VCaP (cell line): ENCODE measurements around the gene MTCL1.

ENCODE experiments used
- H3K27ac ChIP-seq: fragments of 450-650 bp; 2 replicates; pipeline ENCODE4 v1.5.1; 2017
- TF ChIP-seq, protein P1 (sequence below): fragments of 450-650 bp; conservative IDR thresholded peaks from 2 replicates; pipeline ENCODE4 v1.5.1; 2017; ENCODE audit warnings: mild to moderate bottlenecking, moderate library complexity

MTCL1 gene

DNA sequence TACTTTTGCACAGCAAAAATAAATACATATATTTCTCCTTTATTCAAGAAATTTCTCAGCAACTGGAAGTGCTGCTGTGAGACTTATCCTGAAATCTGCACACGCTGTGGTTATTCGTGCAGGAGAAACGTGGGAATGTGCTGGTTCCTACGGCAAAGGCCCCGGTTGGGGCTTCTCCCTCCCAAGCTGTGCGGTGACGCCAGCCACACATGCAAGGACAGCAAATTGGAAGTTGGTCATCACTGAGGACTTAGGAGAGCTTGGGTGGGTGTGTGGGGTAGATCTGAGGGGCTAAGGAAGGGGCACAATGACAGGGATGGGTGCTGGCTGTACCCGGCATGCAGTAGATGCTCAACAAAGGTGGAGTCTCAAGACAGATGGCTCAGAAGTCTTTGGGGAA lies 16.5 kb upstream of the MTCL1 start:
- TF ChIP-seq, protein P1, sequence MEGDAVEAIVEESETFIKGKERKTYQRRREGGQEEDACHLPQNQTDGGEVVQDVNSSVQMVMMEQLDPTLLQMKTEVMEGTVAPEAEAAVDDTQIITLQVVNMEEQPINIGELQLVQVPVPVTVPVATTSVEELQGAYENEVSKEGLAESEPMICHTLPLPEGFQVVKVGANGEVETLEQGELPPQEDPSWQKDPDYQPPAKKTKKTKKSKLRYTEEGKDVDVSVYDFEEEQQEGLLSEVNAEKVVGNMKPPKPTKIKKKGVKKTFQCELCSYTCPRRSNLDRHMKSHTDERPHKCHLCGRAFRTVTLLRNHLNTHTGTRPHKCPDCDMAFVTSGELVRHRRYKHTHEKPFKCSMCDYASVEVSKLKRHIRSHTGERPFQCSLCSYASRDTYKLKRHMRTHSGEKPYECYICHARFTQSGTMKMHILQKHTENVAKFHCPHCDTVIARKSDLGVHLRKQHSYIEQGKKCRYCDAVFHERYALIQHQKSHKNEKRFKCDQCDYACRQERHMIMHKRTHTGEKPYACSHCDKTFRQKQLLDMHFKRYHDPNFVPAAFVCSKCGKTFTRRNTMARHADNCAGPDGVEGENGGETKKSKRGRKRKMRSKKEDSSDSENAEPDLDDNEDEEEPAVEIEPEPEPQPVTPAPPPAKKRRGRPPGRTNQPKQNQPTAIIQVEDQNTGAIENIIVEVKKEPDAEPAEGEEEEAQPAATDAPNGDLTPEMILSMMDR = no peak
- no peak overlapping the region for H3K27ac ChIP-seq

DNA sequence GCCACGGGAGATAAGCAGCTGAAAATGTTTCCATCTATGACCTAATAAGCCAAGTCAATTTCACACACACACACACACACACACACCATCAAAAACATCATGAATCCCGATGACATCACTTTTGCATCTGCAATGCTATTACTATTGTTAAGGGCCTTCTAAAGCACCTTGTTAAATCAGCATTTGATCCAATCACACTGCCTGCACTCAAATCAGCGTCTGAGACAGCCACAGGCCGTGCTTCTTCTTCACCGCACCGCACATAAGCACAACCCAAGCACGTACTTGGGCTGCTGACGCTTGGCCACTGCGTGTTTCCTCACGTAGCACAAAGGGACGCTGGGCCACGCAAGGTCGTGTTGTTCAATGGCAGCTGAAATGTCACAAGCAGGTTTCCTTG lies 15.8 kb upstream of the MTCL1 start:
- TF ChIP-seq, protein P1 = no peak
- H3K27ac ChIP-seq = no peak overlapping the region

DNA sequence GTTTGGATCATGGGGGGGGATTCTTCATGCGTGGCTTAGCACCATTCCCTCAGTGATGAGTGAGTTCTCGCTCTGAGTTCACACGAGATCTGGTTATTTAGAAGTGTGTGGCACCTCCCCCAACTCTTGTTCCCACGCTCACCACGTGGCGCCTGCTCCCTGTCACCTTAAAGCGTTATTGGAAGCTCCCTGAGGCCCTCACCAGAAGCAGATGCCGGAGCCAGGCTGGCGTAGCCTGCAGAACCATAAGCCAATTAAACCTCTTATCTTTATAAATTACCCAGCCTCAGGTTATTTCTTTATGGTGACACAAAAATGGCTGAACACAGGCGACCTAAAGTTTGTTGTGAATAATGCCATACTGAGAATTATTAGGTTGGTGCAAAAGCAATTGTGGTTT lies 10.5 kb upstream of the MTCL1 start:
- TF ChIP-seq, protein P1 = no peak
- H3K27ac ChIP-seq = no peak overlapping the region

DNA sequence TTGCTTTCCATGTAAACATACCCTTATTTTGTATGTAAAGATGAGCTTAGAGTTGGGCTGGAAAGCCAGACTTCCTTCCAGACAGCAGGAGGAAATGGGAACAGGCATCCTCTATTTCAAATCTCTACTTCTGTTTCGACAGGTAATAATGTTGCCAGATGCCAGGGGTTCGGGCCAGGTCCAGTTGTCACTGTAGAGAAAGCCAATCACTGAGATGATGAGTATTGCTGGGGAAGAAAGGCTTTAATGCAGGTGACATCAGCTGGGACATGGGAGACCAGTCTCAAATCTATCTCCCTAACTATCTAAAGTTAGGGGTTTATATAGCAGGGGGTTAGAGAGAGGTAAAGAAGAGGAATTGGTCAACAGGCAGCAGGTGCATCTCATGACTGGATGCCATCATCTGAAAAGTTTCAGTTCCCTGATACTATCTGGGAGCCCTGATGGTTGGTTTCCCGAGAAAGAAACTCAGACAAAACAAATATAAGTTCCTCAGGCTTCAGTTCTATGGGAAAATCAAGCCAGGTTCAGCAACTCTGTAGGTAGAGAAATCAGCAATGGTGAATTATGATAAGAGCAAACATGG lies 9.3 kb upstream of the MTCL1 start:
- H3K27ac ChIP-seq = no peak overlapping the region
- TF ChIP-seq, protein P1 = no peak

DNA sequence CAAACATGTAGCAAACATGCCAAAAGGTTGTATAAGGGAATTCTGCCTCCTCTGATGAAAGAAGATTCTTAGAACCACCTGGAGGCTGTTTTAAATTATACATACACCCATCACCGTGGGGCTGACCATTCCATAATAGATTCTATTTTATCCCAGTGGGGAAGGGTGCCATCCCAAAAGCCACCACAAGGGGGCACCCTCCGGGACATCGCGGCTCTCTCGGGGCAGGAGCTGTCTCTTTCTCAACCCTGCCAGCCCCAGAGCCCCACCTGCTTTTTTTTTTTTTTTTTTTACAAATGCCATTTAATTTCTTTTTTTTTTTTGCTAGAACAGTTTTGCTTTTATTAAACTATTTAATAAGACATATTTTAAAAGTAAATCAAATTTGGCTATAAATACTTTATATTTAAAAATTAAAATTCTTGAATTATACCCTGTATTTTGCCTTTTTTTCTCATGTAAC lies 8.6 kb upstream of the MTCL1 start:
- H3K27ac ChIP-seq = no peak overlapping the region
- TF ChIP-seq, protein P1 = peak; percentile 96

DNA sequence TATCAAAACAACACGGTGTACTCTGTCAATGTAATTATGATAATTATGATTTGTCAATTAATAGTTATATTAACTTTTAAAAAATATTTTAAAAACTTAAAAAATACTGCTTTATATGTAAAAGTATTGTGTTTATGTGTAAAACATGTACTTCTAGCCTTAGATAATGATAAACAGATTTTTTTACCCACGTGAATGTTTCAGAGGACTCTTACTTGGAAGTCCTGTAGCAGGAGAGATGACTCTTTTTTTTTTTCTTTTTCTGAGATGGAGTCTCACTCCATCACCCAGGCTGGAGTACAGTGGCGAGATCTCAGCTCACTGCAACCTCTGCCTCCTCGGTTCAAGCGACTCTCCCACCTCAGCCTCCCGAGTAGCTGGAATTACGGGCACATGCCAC lies 6.2 kb upstream of the MTCL1 start:
- TF ChIP-seq, protein P1 = no peak
- no peak overlapping the region for H3K27ac ChIP-seq

DNA sequence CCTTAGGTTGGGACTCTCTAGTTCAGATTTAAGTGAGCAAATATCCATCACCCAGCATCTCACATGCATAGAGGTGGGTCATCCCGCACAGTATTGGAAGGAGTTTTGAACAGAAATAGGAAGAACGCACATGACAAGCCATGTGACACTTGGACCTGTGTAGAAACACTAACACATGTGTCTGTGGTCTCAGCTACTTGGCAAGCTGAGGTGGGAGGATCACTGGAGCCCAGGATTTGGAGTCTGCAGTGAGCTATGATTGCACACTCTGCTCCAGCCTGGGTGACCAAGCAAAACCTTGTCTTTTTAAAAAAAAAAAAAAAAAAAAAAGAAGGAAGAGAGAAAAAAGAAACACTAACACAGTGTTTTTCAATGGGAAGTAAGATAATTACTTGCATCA lies 5.4 kb upstream of the MTCL1 start:
- TF ChIP-seq, protein P1 = no peak
- H3K27ac ChIP-seq = no peak overlapping the region
